ENCODE results near the gene COLEC12.

DNA sequence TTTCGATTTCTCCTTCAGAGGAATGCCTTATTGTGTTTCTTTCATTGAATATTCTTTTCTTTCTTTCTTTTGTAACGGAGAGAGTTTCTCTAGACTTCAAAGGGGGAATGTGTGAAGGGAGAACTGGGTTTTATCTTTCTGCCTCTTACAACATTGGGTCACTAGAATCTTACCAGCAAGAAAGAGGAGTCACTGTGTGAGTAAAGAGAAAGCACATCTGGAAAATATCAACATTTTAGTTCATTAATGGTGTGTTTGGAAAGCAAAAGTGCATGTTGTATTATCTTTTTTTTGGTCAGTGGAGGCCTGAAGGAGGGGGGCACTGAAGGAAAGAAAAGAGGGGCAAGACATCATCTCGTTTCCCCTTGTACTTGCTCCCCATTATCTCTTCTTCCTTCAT, 146.0 kb downstream of the COLEC12 start:
- TF ChIP-seq, protein P1, sequence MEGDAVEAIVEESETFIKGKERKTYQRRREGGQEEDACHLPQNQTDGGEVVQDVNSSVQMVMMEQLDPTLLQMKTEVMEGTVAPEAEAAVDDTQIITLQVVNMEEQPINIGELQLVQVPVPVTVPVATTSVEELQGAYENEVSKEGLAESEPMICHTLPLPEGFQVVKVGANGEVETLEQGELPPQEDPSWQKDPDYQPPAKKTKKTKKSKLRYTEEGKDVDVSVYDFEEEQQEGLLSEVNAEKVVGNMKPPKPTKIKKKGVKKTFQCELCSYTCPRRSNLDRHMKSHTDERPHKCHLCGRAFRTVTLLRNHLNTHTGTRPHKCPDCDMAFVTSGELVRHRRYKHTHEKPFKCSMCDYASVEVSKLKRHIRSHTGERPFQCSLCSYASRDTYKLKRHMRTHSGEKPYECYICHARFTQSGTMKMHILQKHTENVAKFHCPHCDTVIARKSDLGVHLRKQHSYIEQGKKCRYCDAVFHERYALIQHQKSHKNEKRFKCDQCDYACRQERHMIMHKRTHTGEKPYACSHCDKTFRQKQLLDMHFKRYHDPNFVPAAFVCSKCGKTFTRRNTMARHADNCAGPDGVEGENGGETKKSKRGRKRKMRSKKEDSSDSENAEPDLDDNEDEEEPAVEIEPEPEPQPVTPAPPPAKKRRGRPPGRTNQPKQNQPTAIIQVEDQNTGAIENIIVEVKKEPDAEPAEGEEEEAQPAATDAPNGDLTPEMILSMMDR (IDR thresholded peaks at IDR 0.05; ENCODE audit: insufficient read depth, low read depth, low read length), result no peak
- no peak for TF ChIP-seq EZH2 (IDR thresholded peaks at IDR 0.05; ENCODE audit: insufficient read depth, low read length)
